Thyroid gland (tissue), 4 donors: ENCODE measurements around the gene CPA1. TPM values are rescaled to one million over a fixed set of nuclear protein-coding genes. Genes with fewer than 3 reads are reported as not detected.

Source experiments
- DNase-seq, 2 donors: peaks; one replicate each; pipeline ENCODE4 v3.0.0-alpha.2; 2019
- H3K27ac ChIP-seq, 3 donors: fragments of 200-600 bp; sonication (generic); 1 replicate in 2 of 3; 2 replicates in 1 of 3; pipeline ENCODE4 v1.5.1; 2016 to 2019; ENCODE audit warnings: mild to moderate bottlenecking in 1 of 3, moderate library complexity in 1 of 3
- H3K27me3 ChIP-seq: fragments of 200-600 bp; sonication (generic); one replicate; pipeline ENCODE4 v1.5.1; 2019
- H3K36me3 ChIP-seq, 2 donors: fragments of 200-600 bp; sonication (generic); one replicate each; pipeline ENCODE4 v1.5.1; 2016 to 2019
- H3K4me1 ChIP-seq, 2 donors: fragments of 200-600 bp; sonication (generic); one replicate each; pipeline ENCODE4 v1.5.1; 2017 to 2019
- H3K4me3 ChIP-seq, 3 donors: fragments of 200-600 bp; sonication (generic); replicated peaks in 1 of 3; 1 replicate in 2 of 3; 2 replicates in 1 of 3; pipeline ENCODE4 v1.5.1; 2016; ENCODE audit warnings: mild to moderate bottlenecking in 1 of 3
- H3K9me3 ChIP-seq: fragments of 200-600 bp; sonication (generic); one replicate; pipeline ENCODE4 v1.5.1; 2017
- CTCF ChIP-seq, 6 experiments: fragments of 200-600 bp in 3 of 6; fragments of 450-650 bp in 3 of 6; sonication (generic) in 3 of 6; IDR thresholded peaks; one replicate each; pipeline ENCODE4 v1.5.1; 2016 to 2019; ENCODE audit warnings: antibody characterized with exemption in 6 of 6, mild to moderate bottlenecking in 2 of 6, inconsistent platforms in 1 of 6, moderate library complexity in 1 of 6
- POLR2A ChIP-seq, 2 donors: fragments of 450-650 bp; IDR thresholded peaks; one replicate each; pipeline ENCODE4 v1.6.1; 2017; ENCODE audit warnings: antibody characterized with exemption in 2 of 2, mild to moderate bottlenecking in 2 of 2, moderate library complexity in 1 of 2
- WGBS, 2 donors: methylation state at CpG; one replicate each; pipeline ENCODE4 v1.1.5; 2017; 5-methylcytosine and 5-hydroxymethylcytosine counted together
- intact Hi-C: fragments of 100-400 bp; cut with DNase I; formaldehyde crosslinking; loops from one replicate; pipeline ENCODE4 v1.15.1; 2023
- total RNA-seq, 4 donors: library from RNA; depleted of rRNA; stranded (reverse); fragments of >200 nt; gene quantifications; one replicate each; pipeline ENCODE4 v1.2.3, GENCODE V29; 2016

Gene CPA1
- total RNA-seq, 4 donors from 2014 or later = 1.3 TPM; not detected in 3

DNA sequence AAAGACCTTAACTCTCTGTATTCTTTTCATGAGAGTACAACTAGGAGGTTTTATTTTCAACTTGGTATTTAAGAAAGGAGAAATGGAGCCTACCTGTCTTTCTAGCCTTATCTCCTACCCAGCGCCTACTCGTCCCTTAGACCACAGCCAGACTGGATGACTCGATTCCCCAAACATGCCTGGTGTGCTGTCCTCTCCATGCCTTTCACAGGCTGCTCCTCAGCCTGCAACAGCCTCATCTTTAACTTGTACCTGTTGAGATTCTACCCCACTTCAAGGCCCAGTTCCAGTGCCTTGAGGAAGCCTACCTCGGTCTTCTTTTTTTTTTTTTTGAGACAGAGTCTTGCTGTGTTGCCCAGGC lies 29.4 kb downstream of the CPA1 start:
- intact Hi-C loops = no loop called here
- TF ChIP-seq CTCF (IDR thresholded peaks at IDR 0.05) (no peak), POLR2A (IDR thresholded peaks at IDR 0.05) (no peak)
- H3K27me3 ChIP-seq = no peaks in the 10 kb centered on the region
- no peak for DNase-seq
- WGBS, 2 donors = 92 to 96% methylated on average over 4 of the region's 4 CpGs
- H3K36me3 ChIP-seq = no peaks in the 10 kb centered on the region
- no peak overlapping the region for H3K4me3 ChIP-seq
- H3K9me3 ChIP-seq = no peaks in the 10 kb centered on the region
- H3K27ac ChIP-seq = no peak overlapping the region
- H3K4me1 ChIP-seq = peaks cover 0 to 4% of the 10 kb centered on the region in 2 donors

DNA sequence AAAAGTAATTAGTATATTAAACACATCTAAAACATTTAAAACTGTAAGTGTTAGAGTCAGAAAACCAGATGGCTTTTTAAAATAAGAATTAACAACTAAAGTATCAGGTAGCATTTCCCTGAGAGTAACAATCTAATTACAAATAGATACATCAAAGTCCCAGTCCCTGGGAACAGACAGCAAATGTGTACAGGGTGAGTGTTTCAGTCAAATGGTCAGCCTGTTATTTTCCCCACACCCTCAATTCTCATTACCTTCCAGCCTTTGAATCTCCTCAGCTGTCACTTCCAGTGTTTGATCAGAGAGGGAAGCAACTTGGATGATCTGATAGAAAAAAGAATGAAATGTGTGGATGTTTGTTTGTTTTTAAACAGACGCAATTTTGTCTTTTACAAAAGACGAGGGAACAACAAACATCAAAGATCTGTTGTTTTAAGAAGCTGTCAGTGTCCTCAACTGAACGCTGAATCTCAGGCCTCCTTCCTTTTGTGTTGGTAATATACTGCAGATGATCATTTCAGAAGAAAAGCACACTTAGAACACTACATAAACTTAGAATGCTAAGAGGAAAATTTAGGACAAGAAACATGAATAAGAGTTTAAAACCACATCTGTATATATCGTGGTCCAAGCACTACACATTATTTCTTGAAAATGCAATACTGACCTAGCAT lies 30.7 kb downstream of the CPA1 start:
- no peaks in the 10 kb centered on the region for H3K9me3 ChIP-seq
- 72 to 73% methylated on average over 4 of the region's 4 CpGs for WGBS, 2 donors
- intact Hi-C loops = no loop called here
- peaks cover 0 to 4% of the 10 kb centered on the region in 2 donors for H3K4me1 ChIP-seq
- H3K27me3 ChIP-seq = no peaks in the 10 kb centered on the region
- TF ChIP-seq POLR2A (IDR thresholded peaks at IDR 0.05) (no peak), CTCF (IDR thresholded peaks at IDR 0.05) (no peak)
- no peak overlapping the region for H3K4me3 ChIP-seq
- H3K27ac ChIP-seq = no peak overlapping the region
- DNase-seq = no peak
- H3K36me3 ChIP-seq = no peaks in the 10 kb centered on the region

GRCh38 chr7:130413201-130413600 lies 32.9 kb downstream of the CPA1 start:
- H3K36me3 ChIP-seq = no peaks in the 10 kb centered on the region
- H3K4me3 ChIP-seq = no peak overlapping the region
- H3K27me3 ChIP-seq = no peaks in the 10 kb centered on the region
- DNase-seq = no peak
- WGBS, 2 donors = 96 to 99% methylated on average over 4 of the region's 4 CpGs
- H3K9me3 ChIP-seq = no peaks in the 10 kb centered on the region
- no peak overlapping the region for H3K27ac ChIP-seq
- intact Hi-C loops = no loop called here
- H3K4me1 ChIP-seq = peaks cover 0 to 4% of the 10 kb centered on the region in 2 donors
- TF ChIP-seq CTCF (IDR thresholded peaks at IDR 0.05) = no peak
- no peak for TF ChIP-seq POLR2A (IDR thresholded peaks at IDR 0.05)

DNA sequence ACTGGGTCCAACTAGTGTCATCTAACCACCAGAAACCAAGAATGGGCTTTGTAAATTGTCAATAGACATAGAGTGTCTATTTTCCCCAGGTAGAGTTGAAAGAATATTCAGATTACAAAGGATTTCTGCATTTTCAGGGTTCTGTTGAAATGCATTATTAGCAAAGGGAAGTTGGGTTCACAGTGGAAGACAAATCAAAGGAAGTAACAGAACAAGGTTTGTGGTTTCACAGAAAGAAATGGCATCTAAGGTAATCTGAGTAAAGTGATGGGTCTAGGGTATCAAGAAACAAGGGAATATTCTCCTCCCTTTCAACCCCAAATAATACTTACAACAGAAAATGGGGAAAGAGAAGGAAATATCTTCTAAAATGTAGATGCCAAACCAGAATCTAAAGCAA lies 34.7 kb downstream of the CPA1 start:
- H3K4me3 ChIP-seq = no peak overlapping the region
- no peaks in the 10 kb centered on the region for H3K4me1 ChIP-seq
- no peaks in the 10 kb centered on the region for H3K36me3 ChIP-seq
- no peak overlapping the region for H3K27ac ChIP-seq
- no peak for DNase-seq
- intact Hi-C loops = no loop called here
- H3K9me3 ChIP-seq = no peaks in the 10 kb centered on the region
- TF ChIP-seq POLR2A (IDR thresholded peaks at IDR 0.05) (no peak), CTCF (IDR thresholded peaks at IDR 0.05) (no peak)
- no peaks in the 10 kb centered on the region for H3K27me3 ChIP-seq

DNA sequence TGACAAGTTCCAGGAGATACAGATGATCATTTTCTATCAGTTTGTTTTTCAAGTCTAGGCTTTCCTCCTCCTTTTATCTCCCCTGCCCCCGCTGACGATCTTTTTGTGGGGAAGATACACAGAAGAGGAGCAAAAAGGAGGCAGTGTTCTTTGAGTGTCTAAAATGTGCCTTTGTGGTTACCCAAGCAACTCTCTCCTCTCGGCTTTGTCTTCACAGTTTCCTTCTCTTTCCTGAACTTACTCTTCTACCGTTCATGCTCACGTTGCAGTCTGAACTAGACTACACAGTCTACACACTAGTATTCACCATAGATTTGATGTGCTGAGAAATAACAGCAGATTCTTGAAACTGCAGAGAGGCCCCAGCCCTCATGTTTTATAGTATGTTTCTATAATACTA lies 36.9 kb downstream of the CPA1 start:
- no peak for DNase-seq
- TF ChIP-seq POLR2A (IDR thresholded peaks at IDR 0.05) = no peak
- TF ChIP-seq CTCF (IDR thresholded peaks at IDR 0.05) = no peak
- 75 to 81% methylated on average over 5 of the region's 5 CpGs for WGBS, 2 donors
- Histone ChIP-seq H3K4me3 (no peak overlapping the region), H3K36me3 (no peaks in the 10 kb centered on the region), H3K9me3 (no peaks in the 10 kb centered on the region), H3K4me1 (no peaks in the 10 kb centered on the region), H3K27ac (no peak overlapping the region), H3K27me3 (no peaks in the 10 kb centered on the region)
- intact Hi-C loops = no loop called here
